BLaER1 (cell line): Measurements from ENCODE around the gene SMCO4.
"Not testable (repeated sequence)": the region's sequence is repeated elsewhere in the genome, so short reads cannot be mapped to it uniquely, and the experiment has no call there.

Experiments
- H3K27ac ChIP-seq: shearing (Covaris generic); formaldehyde crosslinking; 2 replicates; pipeline ENCODE4 v1.8.1; 2022
- H3K27me3 ChIP-seq: shearing (Covaris generic); formaldehyde crosslinking; 2 replicates; pipeline ENCODE4 v1.8.1; 2022
- H3K36me3 ChIP-seq: shearing (Covaris generic); formaldehyde crosslinking; 2 replicates; pipeline ENCODE4 v1.8.1; 2022
- H3K4me1 ChIP-seq: shearing (Covaris generic); formaldehyde crosslinking; 2 replicates; pipeline ENCODE4 v1.8.1; 2022
- H3K4me2 ChIP-seq: shearing (Covaris generic); formaldehyde crosslinking; 2 replicates; pipeline ENCODE4 v1.8.1; 2022
- H3K4me3 ChIP-seq: shearing (Covaris generic); formaldehyde crosslinking; 2 replicates; pipeline ENCODE4 v1.8.1; 2022
- H3K9ac ChIP-seq: shearing (Covaris generic); formaldehyde crosslinking; 2 replicates; pipeline ENCODE4 v1.8.1; 2022
- H3K9me3 ChIP-seq: shearing (Covaris generic); formaldehyde crosslinking; 2 replicates; pipeline ENCODE4 v1.8.1; 2022
- H4K20me1 ChIP-seq: shearing (Covaris generic); formaldehyde crosslinking; 2 replicates; pipeline ENCODE4 v1.8.1; 2022
- Cebpa-rat ChIP-seq: shearing (Covaris generic); IDR thresholded peaks from 2 replicates; pipeline ENCODE4 v1.8.1; 2022

The SMCO4 gene

DNA sequence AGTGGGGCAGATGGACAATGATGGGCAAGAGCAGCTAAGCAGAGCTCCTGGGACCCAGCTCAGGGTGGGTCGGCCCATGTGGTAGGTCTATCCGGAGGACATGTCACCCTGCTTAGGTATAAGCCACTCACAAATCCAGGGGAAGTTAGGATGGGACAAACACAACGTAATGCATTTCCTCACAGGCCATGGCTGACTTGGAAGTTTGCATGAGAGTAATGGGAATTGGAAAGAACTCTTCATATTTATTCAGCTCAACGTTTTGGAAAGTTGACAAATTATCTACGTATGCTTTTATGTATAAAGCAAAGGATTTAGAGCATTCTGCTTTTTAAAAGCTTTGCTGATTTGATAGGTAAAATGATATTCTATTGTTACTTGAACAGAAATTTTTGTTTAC is 74.9 kb downstream of the SMCO4 start:
- Histone ChIP-seq H3K4me1 (no peaks in the 10 kb centered on the region), H3K4me3 (no peak overlapping the region), H3K27me3 (no peaks in the 10 kb centered on the region), H4K20me1 (no peaks in the 10 kb centered on the region), H3K9me3 (no peaks in the 10 kb centered on the region), H3K27ac (no peak overlapping the region), H3K36me3 (no peaks in the 10 kb centered on the region), H3K4me2 (no peak overlapping the region), H3K9ac (no peak overlapping the region)
- no peak for TF ChIP-seq Cebpa-rat

DNA sequence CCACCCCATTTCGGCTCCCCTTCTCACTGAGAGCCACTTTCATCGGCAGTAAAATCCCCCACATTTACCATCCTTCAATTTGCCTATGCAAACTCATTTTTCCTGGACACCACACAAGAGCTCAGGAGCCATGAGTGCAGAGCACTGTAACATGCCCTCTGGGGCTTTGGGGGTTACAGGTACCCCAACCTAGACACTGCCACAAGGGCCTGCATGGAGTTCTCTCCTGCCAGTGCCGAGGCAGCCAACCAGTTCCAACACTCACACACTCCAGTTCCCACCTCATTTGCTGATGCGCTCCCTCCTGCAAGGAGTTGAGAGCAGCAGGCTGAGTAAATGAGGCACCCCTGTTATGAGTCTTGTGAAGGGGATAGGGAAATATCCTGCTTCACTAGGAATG is 76.1 kb downstream of the SMCO4 start:
- H3K4me1 ChIP-seq, result no peaks in the 10 kb centered on the region
- no peaks in the 10 kb centered on the region for H3K36me3 ChIP-seq
- TF ChIP-seq Cebpa-rat, result no peak
- no peaks in the 10 kb centered on the region for H3K27me3 ChIP-seq
- H4K20me1 ChIP-seq, result no peaks in the 10 kb centered on the region
- no peak overlapping the region for H3K9ac ChIP-seq
- H3K4me3 ChIP-seq, result no peak overlapping the region
- no peak overlapping the region for H3K27ac ChIP-seq
- no peaks in the 10 kb centered on the region for H3K9me3 ChIP-seq
- no peak overlapping the region for H3K4me2 ChIP-seq

DNA sequence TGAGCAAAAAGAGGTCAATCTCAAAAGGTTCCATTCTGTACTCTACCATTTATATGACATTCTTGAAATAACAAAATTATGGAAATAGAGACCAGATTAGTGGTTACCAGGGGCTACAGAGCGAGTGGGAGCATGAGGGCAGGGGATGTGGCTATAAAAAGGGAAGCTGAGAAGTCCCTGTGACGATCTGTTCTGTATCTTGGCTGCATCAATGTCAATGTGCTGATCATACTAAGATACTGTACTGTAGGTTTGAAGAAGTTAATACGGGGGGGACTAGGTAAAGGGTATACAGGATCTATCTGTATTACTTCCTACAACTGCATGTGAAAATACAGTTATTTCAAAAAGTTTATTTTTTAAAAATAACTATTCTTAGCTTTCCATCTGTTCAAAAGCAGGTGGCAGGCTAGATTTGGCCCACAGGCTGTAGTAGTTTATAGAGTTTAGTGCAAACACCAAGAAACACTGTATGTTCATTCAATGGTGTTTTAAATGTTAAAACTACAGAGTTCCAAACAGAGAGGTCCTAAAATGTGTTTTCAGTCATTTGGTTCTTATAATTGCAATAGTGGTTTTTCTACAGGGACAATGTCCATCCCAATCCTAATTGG is 78.2 kb downstream of the SMCO4 start:
- H3K9me3 ChIP-seq, result no peaks in the 10 kb centered on the region

GRCh38 chr11:93463666-93464065 is 79.5 kb downstream of the SMCO4 start:
- H3K4me1 ChIP-seq, H3K9ac ChIP-seq, H3K27me3 ChIP-seq, H3K9me3 ChIP-seq, H3K4me2 ChIP-seq, H3K4me3 ChIP-seq, H4K20me1 ChIP-seq, H3K36me3 ChIP-seq, H3K27ac ChIP-seq: not testable (repeated sequence)

More for the DNA sequence above, 78.2 kb downstream of the SMCO4 start:
- H3K27me3 ChIP-seq, result no peaks in the 10 kb centered on the region
- H3K36me3 ChIP-seq, result no peaks in the 10 kb centered on the region
- no peaks in the 10 kb centered on the region for H4K20me1 ChIP-seq
- TF ChIP-seq Cebpa-rat, result no peak
- no peak overlapping the region for H3K4me2 ChIP-seq
- H3K27ac ChIP-seq, result no peak overlapping the region
- no peak overlapping the region for H3K4me3 ChIP-seq
- no peak overlapping the region for H3K9ac ChIP-seq
- H3K4me1 ChIP-seq, result no peaks in the 10 kb centered on the region

DNA sequence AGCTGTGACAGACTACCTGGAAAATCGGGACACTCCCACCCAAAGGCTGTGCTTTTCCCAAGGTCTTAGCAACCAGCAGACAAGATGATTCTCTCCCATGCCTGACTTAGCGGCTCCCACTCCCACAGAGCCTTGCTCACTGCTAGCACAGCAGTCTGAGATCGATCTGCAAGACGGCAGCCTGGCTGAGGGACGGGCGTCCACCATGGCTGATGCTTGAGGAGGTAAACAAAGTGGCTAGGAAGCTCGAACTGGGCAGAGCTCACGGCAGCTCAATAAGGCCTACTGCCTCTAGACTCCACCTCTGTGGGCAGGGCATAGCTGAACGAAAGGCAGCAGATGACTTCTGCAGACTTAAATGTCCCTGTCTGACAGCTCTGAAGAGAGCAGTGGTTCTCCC is 84.9 kb downstream of the SMCO4 start:
- Histone ChIP-seq H3K27ac (no peak overlapping the region), H3K9me3 (no peaks in the 10 kb centered on the region), H3K4me1 (no peaks in the 10 kb centered on the region), H3K4me2 (no peak overlapping the region), H4K20me1 (no peaks in the 10 kb centered on the region), H3K4me3 (no peak overlapping the region), H3K9ac (no peak overlapping the region), H3K27me3 (no peaks in the 10 kb centered on the region), H3K36me3 (no peaks in the 10 kb centered on the region)
- no peak for TF ChIP-seq Cebpa-rat

GRCh38 chr11:93444617-93445073 is 98.5 kb downstream of the SMCO4 start:
- H3K4me1 ChIP-seq, result no peaks in the 10 kb centered on the region
- H3K9ac ChIP-seq, result no peak overlapping the region
- TF ChIP-seq Cebpa-rat, result no peak
- H3K4me3 ChIP-seq, result no peak overlapping the region
- no peaks in the 10 kb centered on the region for H3K9me3 ChIP-seq
- H3K27me3 ChIP-seq, result no peaks in the 10 kb centered on the region
- H3K27ac ChIP-seq, result no peak overlapping the region
- H3K4me2 ChIP-seq, result no peak overlapping the region
- H4K20me1 ChIP-seq, result no peaks in the 10 kb centered on the region
- no peaks in the 10 kb centered on the region for H3K36me3 ChIP-seq

DNA sequence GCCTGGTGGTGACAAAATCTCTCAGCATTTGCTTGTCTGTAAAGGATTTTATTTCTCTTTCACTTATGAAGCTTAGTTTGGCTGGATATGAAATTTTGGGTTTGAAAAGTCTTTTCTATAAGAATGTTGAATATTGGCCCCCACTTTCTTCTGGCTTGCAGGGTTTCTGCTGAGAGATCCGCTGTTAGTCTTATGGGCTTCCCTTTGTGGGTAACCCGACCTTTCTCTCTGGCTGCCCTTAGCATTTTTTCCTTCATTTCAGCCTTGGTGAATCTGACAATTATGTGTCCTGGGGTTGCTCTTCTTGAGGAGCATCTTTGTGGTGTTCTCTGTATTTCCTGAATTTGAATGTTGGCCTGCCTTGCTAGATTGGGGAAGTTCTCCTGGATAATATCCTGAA is 100.0 kb downstream of the SMCO4 start:
- H3K27me3 ChIP-seq, H3K9me3 ChIP-seq, H3K4me2 ChIP-seq, H3K4me1 ChIP-seq, H3K27ac ChIP-seq, H3K4me3 ChIP-seq, H4K20me1 ChIP-seq, H3K36me3 ChIP-seq, H3K9ac ChIP-seq: not testable (repeated sequence)

- TF ChIP-seq Cebpa-rat, result no peak
- Histone ChIP-seq H3K4me3 (no peak overlapping the region), H3K9ac (no peak overlapping the region), H3K4me2 (no peak overlapping the region), H4K20me1 (no peaks in the 10 kb centered on the region), H3K4me1 (no peaks in the 10 kb centered on the region), H3K9me3 (no peaks in the 10 kb centered on the region), H3K27me3 (no peaks in the 10 kb centered on the region), H3K36me3 (no peaks in the 10 kb centered on the region), H3K27ac (no peak overlapping the region)
Observed at GRCh38 chr11:93432247-93432646, 110.9 kb downstream of the SMCO4 start.
